ENCODE measurements around the gene MYEOV.

MYEOV gene

GRCh38 chr11:69343401-69344321, 49.7 kb downstream of the MYEOV start:
- no peak for DNase-seq (ENCODE audit: low read depth)
- TF ChIP-seq CTCF (conservative IDR thresholded peaks at IDR 0.05; ENCODE audit: low read depth, low read length), result no peak
- no peak overlapping the region for H3K4me3 ChIP-seq (ENCODE audit: low read length)

GRCh38 chr11:69344570-69345145, 50.7 kb downstream of the MYEOV start:
- no peak for DNase-seq (ENCODE audit: low read depth)
- TF ChIP-seq CTCF (conservative IDR thresholded peaks at IDR 0.05; ENCODE audit: low read depth, low read length), result no peak

More at GRCh38 chr11:69344570-69345145, 50.7 kb downstream of the MYEOV start:
- H3K4me3 ChIP-seq (ENCODE audit: low read length), result no peak overlapping the region

Data from retinal pigment epithelial cell (primary cell).